GM12872 (cell line): ENCODE results near the gene SH3GLB2.

Experiments used
- CTCF ChIP-seq: IDR thresholded peaks from 3 replicates; pipeline ENCODE4 v1.5.1; 2011; ENCODE audit warnings: low read depth, mild to moderate bottlenecking, low read length, moderate library complexity; ENCODE audit not compliant: insufficient read depth

Gene SH3GLB2

GRCh38 chr9:129007766-129008468 is 20.2 kb downstream of the SH3GLB2 start:
- TF ChIP-seq CTCF: no peak

- TF ChIP-seq CTCF: no peak
Observed at GRCh38 chr9:129007035-129007765, 20.9 kb downstream of the SH3GLB2 start.

- TF ChIP-seq CTCF: peak; percentile 88
Observed at GRCh38 chr9:129006328-129007034, 21.6 kb downstream of the SH3GLB2 start.

GRCh38 chr9:129005336-129005997 is 22.7 kb downstream of the SH3GLB2 start:
- no peak for TF ChIP-seq CTCF

GRCh38 chr9:129002992-129003391 is 25.1 kb downstream of the SH3GLB2 start:
- TF ChIP-seq CTCF: no peak

- TF ChIP-seq CTCF: no peak
Observed at GRCh38 chr9:129001504-129002325, 26.4 kb downstream of the SH3GLB2 start.
